Osteoblast (primary cell): ENCODE data around the gene TAB3. TPM values are rescaled to one million over a fixed set of nuclear protein-coding genes. Genes with fewer than 3 reads are reported as not detected.

Experiments
- DNase-seq: peaks from one replicate; pipeline ENCODE4 v3.0.0; 2011; ENCODE audit warnings: low spot score, mixed read lengths; ENCODE audit not compliant: insufficient read length; ENCODE audit errors: missing footprints
- H2AFZ ChIP-seq: 2 replicates; pipeline ENCODE4 v1.6.0; 2011; ENCODE audit warnings: mild to moderate bottlenecking, low read length
- H3K27ac ChIP-seq: 2 replicates; pipeline ENCODE4 v1.5.1; 2011; ENCODE audit warnings: mild to moderate bottlenecking, low read depth, low read length, moderate library complexity
- H3K27me3 ChIP-seq: 2 replicates; pipeline ENCODE4 v1.6.0; 2012; ENCODE audit warnings: mild to moderate bottlenecking, control low read depth, inconsistent platforms, low read length, moderate library complexity; ENCODE audit not compliant: insufficient read depth
- H3K36me3 ChIP-seq: 2 replicates; pipeline ENCODE4 v1.5.1; 2011; ENCODE audit warnings: mild to moderate bottlenecking, low read length, control low read depth, moderate library complexity; ENCODE audit not compliant: insufficient read depth
- H3K4me1 ChIP-seq: 2 replicates; pipeline ENCODE4 v1.5.1; 2011; ENCODE audit warnings: mild to moderate bottlenecking, low read length, control low read depth, moderate library complexity; ENCODE audit not compliant: insufficient read depth
- H3K4me2 ChIP-seq: 2 replicates; pipeline ENCODE4 v1.6.0; 2011; ENCODE audit warnings: mild to moderate bottlenecking, low read length; ENCODE audit not compliant: insufficient read depth
- H3K4me3 ChIP-seq: fragments of 200-600 bp; sonication (generic); 3 replicates; pipeline ENCODE4 v1.5.1; 2012; ENCODE audit warnings: mild to moderate bottlenecking, low read length, inconsistent platforms; ENCODE audit not compliant: insufficient read depth
- H3K79me2 ChIP-seq: 2 replicates; pipeline ENCODE4 v1.6.0; 2012; ENCODE audit warnings: mild to moderate bottlenecking, low read length, control low read depth, inconsistent platforms; ENCODE audit not compliant: insufficient read depth
- H3K9me3 ChIP-seq: 2 replicates; pipeline ENCODE4 v1.5.1; 2011; ENCODE audit warnings: low read depth, low read length, control low read depth
- H4K20me1 ChIP-seq: 2 replicates; pipeline ENCODE4 v1.6.0; 2012; ENCODE audit warnings: mild to moderate bottlenecking, low read length, control low read depth; ENCODE audit not compliant: insufficient read depth
- CTCF ChIP-seq: IDR thresholded peaks from 2 replicates; pipeline ENCODE4 v1.5.1; 2011; ENCODE audit warnings: mild to moderate bottlenecking, low read depth, low read length, moderate library complexity; ENCODE audit errors: extremely low read depth
- total RNA-seq: library from RNA; depleted of rRNA; stranded (reverse); fragments of >200 nt; gene quantifications from 2 replicates; pipeline ENCODE4 v1.2.3, GENCODE V29; 2012

TAB3 gene
- total RNA-seq, 1 donor: 15.2 TPM

GRCh38 chrX:30887721-30888120, 1.3 kb downstream of the TAB3 start:
- no peaks in the 10 kb centered on the region for H4K20me1 ChIP-seq
- H3K79me2 ChIP-seq: peaks cover 51% of the 10 kb centered on the region
- H3K4me2 ChIP-seq: peak overlapping the region; percentile 79

GRCh38 chrX:30887288-30887687, 1.8 kb downstream of the TAB3 start:
- H3K4me2 ChIP-seq: no peak overlapping the region
- DNase-seq: no peak

More at GRCh38 chrX:30887721-30888120, 1.3 kb downstream of the TAB3 start:
- Histone ChIP-seq H3K36me3 (no peaks in the 10 kb centered on the region), H3K4me3 (peak overlapping the region; percentile 78), H3K27me3 (no peaks in the 10 kb centered on the region), H3K27ac (no peak overlapping the region), H3K9me3 (no peaks in the 10 kb centered on the region), H3K4me1 (peaks cover 4% of the 10 kb centered on the region), H2AFZ (no peak overlapping the region)
- no peak for DNase-seq
- TF ChIP-seq CTCF: no peak

GRCh38 chrX:30885136-30885535, 3.9 kb downstream of the TAB3 start:
- Histone ChIP-seq H3K4me1 (peaks cover 4% of the 10 kb centered on the region), H2AFZ (no peak overlapping the region), H3K9me3 (no peaks in the 10 kb centered on the region), H3K36me3 (no peaks in the 10 kb centered on the region), H3K4me3 (no peak overlapping the region), H3K27ac (no peak overlapping the region), H3K27me3 (no peaks in the 10 kb centered on the region), H3K4me2 (no peak overlapping the region), H4K20me1 (no peaks in the 10 kb centered on the region), H3K79me2 (peaks cover 60% of the 10 kb centered on the region)
- TF ChIP-seq CTCF: no peak
- no peak for DNase-seq

More at GRCh38 chrX:30887288-30887687, 1.8 kb downstream of the TAB3 start:
- TF ChIP-seq CTCF: no peak
- Histone ChIP-seq H2AFZ (no peak overlapping the region), H3K4me3 (no peak overlapping the region), H3K4me1 (peaks cover 4% of the 10 kb centered on the region), H3K9me3 (no peaks in the 10 kb centered on the region), H3K79me2 (peaks cover 52% of the 10 kb centered on the region), H3K36me3 (no peaks in the 10 kb centered on the region), H3K27me3 (no peaks in the 10 kb centered on the region), H3K27ac (no peak overlapping the region), H4K20me1 (no peaks in the 10 kb centered on the region)

GRCh38 chrX:30883138-30883537, 5.9 kb downstream of the TAB3 start:
- Histone ChIP-seq H3K4me2 (no peak overlapping the region), H3K4me3 (no peak overlapping the region), H3K9me3 (no peaks in the 10 kb centered on the region), H3K27me3 (no peaks in the 10 kb centered on the region), H3K27ac (no peak overlapping the region), H3K79me2 (peaks cover 60% of the 10 kb centered on the region), H3K4me1 (peaks cover 2% of the 10 kb centered on the region), H2AFZ (no peak overlapping the region), H3K36me3 (no peaks in the 10 kb centered on the region), H4K20me1 (no peaks in the 10 kb centered on the region)
- no peak for DNase-seq
- no peak for TF ChIP-seq CTCF
